ENCODE data around the gene TIAM2. TPM values are rescaled to one million over a fixed set of nuclear protein-coding genes. Genes with fewer than 3 reads are reported as not detected.
A peak's percentile ranks its signal among the peaks of the same experiment; 100 is the strongest.

The TIAM2 gene
- total and polyA plus RNA-seq, 12 donors = 4.0 to 24.7 (median 8.8) TPM

DNA sequence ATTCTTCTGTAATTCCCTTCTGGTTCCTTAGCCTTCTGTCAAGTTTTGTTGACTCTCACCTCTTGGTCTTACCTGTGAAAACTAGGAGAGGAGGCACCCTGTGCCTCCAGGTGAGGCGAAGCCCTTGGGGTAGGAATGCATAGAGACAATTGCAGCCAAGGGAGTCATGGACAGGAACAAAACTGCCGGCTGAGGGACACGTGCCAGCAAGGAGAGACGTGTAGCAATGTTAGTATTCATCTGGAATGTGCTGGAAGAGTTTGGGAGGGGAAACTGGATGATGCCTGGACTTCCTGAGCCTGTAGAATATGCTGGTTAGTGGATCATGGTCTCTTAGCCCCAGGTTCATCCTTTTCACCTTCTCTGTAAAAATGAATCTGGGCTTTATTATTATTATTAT, 3.9 kb upstream of the TIAM2 start:
- intact Hi-C loops (cut with DNase I) = loop anchor here in 1 of 2 donors (10.0 kb wide), 1 partner anchor 174 kb away; no protein-coding TSS in a partner anchor
- H3K27me3 ChIP-seq = no peaks in the 10 kb centered on the region

DNA sequence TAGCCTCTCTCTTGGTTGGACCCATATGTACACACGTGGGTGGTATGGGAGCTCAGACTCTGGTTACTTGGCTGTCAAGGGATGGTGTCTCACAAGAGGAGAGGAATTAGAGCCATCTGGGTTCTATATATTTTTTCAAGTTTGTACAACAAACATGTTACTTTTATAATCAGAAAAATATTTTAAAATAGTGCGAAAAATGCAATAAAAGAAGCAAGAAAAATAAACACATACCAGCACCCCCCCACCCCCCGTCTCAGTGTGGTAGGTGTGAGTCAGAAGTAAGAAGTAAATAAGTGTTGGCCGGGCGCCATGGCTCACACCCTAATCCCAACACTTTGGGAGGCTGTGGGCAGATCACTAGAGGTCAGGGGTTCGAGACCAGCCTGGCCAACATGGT, 2.1 kb upstream of the TIAM2 start:
- TF ChIP-seq, protein P1, sequence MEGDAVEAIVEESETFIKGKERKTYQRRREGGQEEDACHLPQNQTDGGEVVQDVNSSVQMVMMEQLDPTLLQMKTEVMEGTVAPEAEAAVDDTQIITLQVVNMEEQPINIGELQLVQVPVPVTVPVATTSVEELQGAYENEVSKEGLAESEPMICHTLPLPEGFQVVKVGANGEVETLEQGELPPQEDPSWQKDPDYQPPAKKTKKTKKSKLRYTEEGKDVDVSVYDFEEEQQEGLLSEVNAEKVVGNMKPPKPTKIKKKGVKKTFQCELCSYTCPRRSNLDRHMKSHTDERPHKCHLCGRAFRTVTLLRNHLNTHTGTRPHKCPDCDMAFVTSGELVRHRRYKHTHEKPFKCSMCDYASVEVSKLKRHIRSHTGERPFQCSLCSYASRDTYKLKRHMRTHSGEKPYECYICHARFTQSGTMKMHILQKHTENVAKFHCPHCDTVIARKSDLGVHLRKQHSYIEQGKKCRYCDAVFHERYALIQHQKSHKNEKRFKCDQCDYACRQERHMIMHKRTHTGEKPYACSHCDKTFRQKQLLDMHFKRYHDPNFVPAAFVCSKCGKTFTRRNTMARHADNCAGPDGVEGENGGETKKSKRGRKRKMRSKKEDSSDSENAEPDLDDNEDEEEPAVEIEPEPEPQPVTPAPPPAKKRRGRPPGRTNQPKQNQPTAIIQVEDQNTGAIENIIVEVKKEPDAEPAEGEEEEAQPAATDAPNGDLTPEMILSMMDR (IDR thresholded peaks at IDR 0.05) = no peak
- no peak for TF ChIP-seq POLR2A (IDR thresholded peaks at IDR 0.05)
- intact Hi-C loops (cut with DNase I) = loop anchor here in 1 of 2 donors (10.0 kb wide), 1 partner anchor 172 kb away; no protein-coding TSS in a partner anchor
- Histone ChIP-seq H3K27me3 (no peaks in the 10 kb centered on the region), H3K36me3 (replicated peaks in 1 of 2) (no peaks in the 10 kb centered on the region), H3K4me3 (no peak overlapping the region), H3K9me3 (replicated peaks in 1 of 3) (no peaks in the 10 kb centered on the region), H3K4me1 (replicated peaks in 1 of 2) (peaks cover 0 to 6% of the 10 kb centered on the region in 2 donors), H3K27ac (no peak overlapping the region)
- WGBS, 4 donors = 85 to 90% (median 88%) methylated on average over 6 of the region's 6 CpGs
- no peak for DNase-seq

More for the DNA sequence above, 3.9 kb upstream of the TIAM2 start:
- no peak overlapping the region for H3K27ac ChIP-seq
- no peaks in the 10 kb centered on the region for H3K9me3 ChIP-seq (replicated peaks in 1 of 3)
- H3K4me3 ChIP-seq = no peak overlapping the region
- no peak for DNase-seq
- 53 to 70% (median 60%) methylated on average over 4 of the region's 4 CpGs for WGBS, 4 donors
- TF ChIP-seq POLR2A (IDR thresholded peaks at IDR 0.05) = no peak
- TF ChIP-seq, protein P1 (IDR thresholded peaks at IDR 0.05) = no peak
- no peaks in the 10 kb centered on the region for H3K36me3 ChIP-seq (replicated peaks in 1 of 2)
- peaks cover 0 to 5% of the 10 kb centered on the region in 2 donors for H3K4me1 ChIP-seq (replicated peaks in 1 of 2)

DNA sequence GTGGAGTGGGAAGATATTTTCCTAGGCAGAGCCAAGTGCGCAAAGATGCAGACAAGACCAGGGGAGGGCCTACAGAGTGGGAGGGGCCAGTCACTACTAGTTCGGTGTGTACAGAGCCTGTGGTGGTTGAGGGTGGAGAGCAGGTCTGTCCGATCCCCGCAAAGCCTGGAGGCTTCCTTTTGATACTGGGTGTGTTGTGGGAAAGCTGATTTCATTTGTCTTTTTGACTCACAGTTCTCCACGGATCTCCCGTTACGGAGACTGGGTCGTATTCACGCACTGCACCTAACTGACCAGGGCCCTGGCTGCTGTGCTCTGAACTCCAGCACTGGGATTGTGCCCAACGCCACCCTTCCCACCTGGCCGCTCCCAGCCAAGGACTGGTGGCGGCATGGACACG, 1.4 kb upstream of the TIAM2 start:
- no peak for DNase-seq
- Histone ChIP-seq H3K4me3 (no peak overlapping the region), H3K9me3 (replicated peaks in 1 of 3) (no peaks in the 10 kb centered on the region), H3K36me3 (replicated peaks in 1 of 2) (no peaks in the 10 kb centered on the region), H3K4me1 (replicated peaks in 1 of 2) (peaks cover 0 to 6% of the 10 kb centered on the region in 2 donors), H3K27ac (no peak overlapping the region), H3K27me3 (no peaks in the 10 kb centered on the region)
- TF ChIP-seq, protein P1 (IDR thresholded peaks at IDR 0.05) = no peak
- TF ChIP-seq POLR2A (IDR thresholded peaks at IDR 0.05) = no peak
- intact Hi-C loops (cut with DNase I) = loop anchor here in 1 of 2 donors (10.0 kb wide), 1 partner anchor 171 kb away; no protein-coding TSS in a partner anchor
- WGBS, 4 donors = 95 to 100% (median 96%) methylated on average over 10 to 13 of the region's 13 CpGs

DNA sequence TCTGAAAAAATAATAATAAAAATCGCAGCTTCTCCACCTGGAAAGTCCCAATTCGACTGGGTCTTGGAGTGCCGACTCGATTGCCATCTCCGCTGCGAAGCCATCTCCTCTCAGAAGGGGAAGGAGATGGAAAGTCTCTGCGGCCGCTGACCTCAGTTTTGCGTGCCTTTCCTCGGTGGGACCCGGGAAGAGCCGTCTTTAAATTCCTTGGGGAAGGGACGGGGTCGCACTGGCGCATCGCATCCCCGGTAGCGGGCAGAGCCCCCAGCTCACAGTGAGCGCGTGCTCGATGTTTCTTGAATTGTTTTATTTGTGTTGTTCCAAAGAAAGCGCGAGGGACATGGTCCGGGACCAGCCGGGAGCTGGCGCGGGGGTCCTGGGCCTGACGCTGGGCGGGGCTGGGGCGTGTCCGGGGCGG, 270 bp upstream of the TIAM2 start:
- intact Hi-C loops (cut with DNase I) = loop anchor here in 1 of 2 donors (10.0 kb wide), 1 partner anchor 170 kb away; no protein-coding TSS in a partner anchor
- H3K4me1 ChIP-seq (replicated peaks in 1 of 2) = peaks cover 0 to 6% of the 10 kb centered on the region in 2 donors
- no peak overlapping the region for H3K27ac ChIP-seq
- no peaks in the 10 kb centered on the region for H3K27me3 ChIP-seq
- no peak for DNase-seq
- peak overlapping the region in 1 of 4 donors; percentile 71 for H3K4me3 ChIP-seq
- no peaks in the 10 kb centered on the region for H3K9me3 ChIP-seq (replicated peaks in 1 of 3)
- H3K36me3 ChIP-seq (replicated peaks in 1 of 2) = no peaks in the 10 kb centered on the region
- 18 to 76% (median 26%) methylated on average over 6 to 32 of the region's 32 CpGs for WGBS, 4 donors
- TF ChIP-seq, protein P1 (IDR thresholded peaks at IDR 0.05) = no peak
- no peak for TF ChIP-seq POLR2A (IDR thresholded peaks at IDR 0.05)

Data from adrenal gland (tissue), 12 donors.